Neural cell (in vitro differentiated cells): ENCODE measurements around the gene IRF9. TPM values are rescaled to one million over a fixed set of nuclear protein-coding genes. Genes with fewer than 3 reads are reported as not detected.

ENCODE experiments used
- H2AFZ ChIP-seq: fragments of 200-600, 300-800 bp; sonication (generic), shearing (Covaris generic); 2 replicates; pipeline ENCODE4 v1.6.0; 2014; ENCODE audit warnings: low read depth, mild to moderate bottlenecking, antibody characterized with exemption, low read length, moderate library complexity
- H3F3A ChIP-seq: fragments of 200-600 bp; shearing (Covaris generic); 2 replicates; pipeline ENCODE4 v1.6.1; 2016; ENCODE audit warnings: mild to moderate bottlenecking, moderate library complexity, mixed read lengths, antibody characterized with exemption, low read length; ENCODE audit not compliant: insufficient read depth, poor library complexity, severe bottlenecking
- H3K27ac ChIP-seq: fragments of 200-600, 300-800 bp; sonication (generic), shearing (Covaris generic); 2 replicates; pipeline ENCODE4 v1.5.1; 2014; ENCODE audit warnings: mild to moderate bottlenecking, low read length, moderate library complexity
- H3K27me3 ChIP-seq: fragments of 300-800, 200-600 bp; sonication (generic), shearing (Covaris generic); 2 replicates; pipeline ENCODE4 v1.6.0; 2014; ENCODE audit warnings: mild to moderate bottlenecking, low read depth, low read length, moderate library complexity; ENCODE audit not compliant: insufficient read depth
- H3K36me3 ChIP-seq: fragments of 300-800, 200-600 bp; sonication (generic), shearing (Covaris generic); 2 replicates; pipeline ENCODE4 v1.5.1; 2014; ENCODE audit warnings: mild to moderate bottlenecking, antibody characterized with exemption, low read length, moderate library complexity; ENCODE audit not compliant: insufficient read depth
- H3K4me2 ChIP-seq: fragments of 300-800, 200-600 bp; sonication (generic), shearing (Covaris generic); 2 replicates; pipeline ENCODE4 v1.6.0; 2014; ENCODE audit warnings: mild to moderate bottlenecking, low read length
- H3K4me3 ChIP-seq: fragments of 300-800, 200-600 bp; sonication (generic), shearing (Covaris generic); 2 replicates; pipeline ENCODE4 v1.5.1; 2014; ENCODE audit warnings: mild to moderate bottlenecking, low read length, moderate library complexity
- H3K79me2 ChIP-seq: fragments of 200-600 bp; shearing (Covaris generic); replicated peaks from 2 replicates; pipeline ENCODE4 v1.6.0; 2014; ENCODE audit warnings: mild to moderate bottlenecking, low read length, moderate library complexity; ENCODE audit not compliant: insufficient read depth
- H3K9ac ChIP-seq: fragments of 300-800, 200-600 bp; sonication (generic), shearing (Covaris generic); 2 replicates; pipeline ENCODE4 v1.6.1; 2016; ENCODE audit warnings: mild to moderate bottlenecking, low read length, mixed read lengths
- H3K9me2 ChIP-seq: fragments of 200-600 bp; shearing (Covaris generic); 2 replicates; pipeline ENCODE4 v1.6.1; 2016; ENCODE audit warnings: mild to moderate bottlenecking, low read length, mixed read lengths; ENCODE audit not compliant: insufficient read depth
- H3K9me3 ChIP-seq: fragments of 200-600, 300-800 bp; sonication (generic), shearing (Covaris generic); 2 replicates; pipeline ENCODE4 v1.6.1; 2016; ENCODE audit warnings: mild to moderate bottlenecking, mixed run types, low read length, moderate library complexity, mixed read lengths
- H4K20me1 ChIP-seq: fragments of 200-600 bp; shearing (Covaris generic); 2 replicates; pipeline ENCODE4 v1.6.1; 2016; ENCODE audit warnings: mild to moderate bottlenecking, mixed run types; ENCODE audit not compliant: insufficient read depth
- EP300 ChIP-seq: fragments of 450-650 bp; conservative IDR thresholded peaks from 2 replicates; pipeline ENCODE4 v1.6.1; 2014; ENCODE audit warnings: antibody characterized with exemption, mild to moderate bottlenecking, moderate library complexity; ENCODE audit not compliant: poor library complexity, severe bottlenecking
- EZH2 ChIP-seq: fragments of 200-600, 300-800 bp; shearing (Covaris generic), sonication (generic); IDR thresholded peaks from 2 replicates; pipeline ENCODE4 v1.6.1; 2014; ENCODE audit warnings: antibody characterized with exemption, low read length, borderline replicate concordance, mild to moderate bottlenecking; ENCODE audit not compliant: insufficient read depth, poor library complexity, severe bottlenecking
- MXI1 ChIP-seq: fragments of 450-650 bp; conservative IDR thresholded peaks from 2 replicates; pipeline ENCODE4 v1.6.1; 2014; ENCODE audit warnings: antibody characterized with exemption, mild to moderate bottlenecking; ENCODE audit not compliant: poor library complexity, severe bottlenecking
- POLR2AphosphoS5 ChIP-seq: IDR thresholded peaks from 2 replicates; pipeline ENCODE4 v1.6.1; 2012
- RAD21 ChIP-seq: fragments of 450-650 bp; conservative IDR thresholded peaks from 2 replicates; pipeline ENCODE4 v1.6.1; 2014; ENCODE audit warnings: antibody characterized with exemption, mild to moderate bottlenecking, moderate library complexity
- SMC3 ChIP-seq: fragments of 450-650 bp; conservative IDR thresholded peaks from 2 replicates; pipeline ENCODE4 v1.6.1; 2014; ENCODE audit warnings: antibody characterized with exemption, mild to moderate bottlenecking, moderate library complexity; ENCODE audit not compliant: poor library complexity
- TAF1 ChIP-seq: IDR thresholded peaks from 2 replicates; pipeline ENCODE4 v1.6.1; 2012; ENCODE audit warnings: low read depth
- polyA plus RNA-seq: library from polyadenylated mRNA; depleted of rRNA; stranded (reverse); fragments of >200 nt; gene quantifications from 2 replicates; pipeline ENCODE4 v1.2.3, GENCODE V29; 2014
- TF ChIP-seq, protein P1 (sequence below): IDR thresholded peaks from 2 replicates; pipeline ENCODE4 v1.6.1; 2012; ENCODE audit warnings: borderline replicate concordance
- TF ChIP-seq, protein P2 (sequence below): fragments of 450-650 bp; IDR thresholded peaks from 2 replicates; pipeline ENCODE4 v1.5.1; 2014; ENCODE audit warnings: antibody characterized with exemption, mild to moderate bottlenecking, moderate library complexity; ENCODE audit not compliant: poor library complexity, severe bottlenecking

IRF9 gene
- polyA plus RNA-seq, 1 donor from 2014 or later, result 19.6 TPM

DNA sequence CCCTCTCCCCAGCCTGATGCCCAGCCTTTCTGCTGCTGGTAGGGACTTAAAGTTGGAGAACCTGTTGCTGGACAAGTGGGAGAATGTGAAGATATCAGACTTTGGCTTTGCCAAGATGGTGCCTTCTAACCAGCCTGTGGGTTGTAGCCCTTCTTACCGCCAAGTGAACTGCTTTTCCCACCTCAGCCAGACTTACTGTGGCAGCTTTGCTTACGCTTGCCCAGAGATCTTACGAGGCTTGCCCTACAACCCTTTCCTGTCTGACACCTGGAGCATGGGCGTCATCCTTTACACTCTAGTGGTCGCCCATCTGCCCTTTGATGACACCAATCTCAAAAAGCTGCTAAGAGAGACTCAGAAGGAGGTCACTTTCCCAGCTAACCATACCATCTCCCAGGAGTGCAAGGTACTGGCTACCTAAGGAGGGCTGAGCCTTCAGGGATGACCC, 46.1 kb downstream of the IRF9 start:
- no peaks in the 10 kb centered on the region for H3K9me3 ChIP-seq
- H3K9me2 ChIP-seq, result no peaks in the 10 kb centered on the region
- H4K20me1 ChIP-seq, result no peaks in the 10 kb centered on the region
- no peak overlapping the region for H3K4me2 ChIP-seq
- no peaks in the 10 kb centered on the region for H3K36me3 ChIP-seq
- no peak overlapping the region for H3K27ac ChIP-seq
- H3F3A ChIP-seq, result no peaks in the 10 kb centered on the region
- no peaks in the 10 kb centered on the region for H3K79me2 ChIP-seq
- no peak overlapping the region for H2AFZ ChIP-seq
- no peak overlapping the region for H3K4me3 ChIP-seq
- TF ChIP-seq TAF1 (no peak), POLR2AphosphoS5 (no peak), EP300 (no peak), SMC3 (no peak), MXI1 (no peak)
- TF ChIP-seq, protein P1, sequence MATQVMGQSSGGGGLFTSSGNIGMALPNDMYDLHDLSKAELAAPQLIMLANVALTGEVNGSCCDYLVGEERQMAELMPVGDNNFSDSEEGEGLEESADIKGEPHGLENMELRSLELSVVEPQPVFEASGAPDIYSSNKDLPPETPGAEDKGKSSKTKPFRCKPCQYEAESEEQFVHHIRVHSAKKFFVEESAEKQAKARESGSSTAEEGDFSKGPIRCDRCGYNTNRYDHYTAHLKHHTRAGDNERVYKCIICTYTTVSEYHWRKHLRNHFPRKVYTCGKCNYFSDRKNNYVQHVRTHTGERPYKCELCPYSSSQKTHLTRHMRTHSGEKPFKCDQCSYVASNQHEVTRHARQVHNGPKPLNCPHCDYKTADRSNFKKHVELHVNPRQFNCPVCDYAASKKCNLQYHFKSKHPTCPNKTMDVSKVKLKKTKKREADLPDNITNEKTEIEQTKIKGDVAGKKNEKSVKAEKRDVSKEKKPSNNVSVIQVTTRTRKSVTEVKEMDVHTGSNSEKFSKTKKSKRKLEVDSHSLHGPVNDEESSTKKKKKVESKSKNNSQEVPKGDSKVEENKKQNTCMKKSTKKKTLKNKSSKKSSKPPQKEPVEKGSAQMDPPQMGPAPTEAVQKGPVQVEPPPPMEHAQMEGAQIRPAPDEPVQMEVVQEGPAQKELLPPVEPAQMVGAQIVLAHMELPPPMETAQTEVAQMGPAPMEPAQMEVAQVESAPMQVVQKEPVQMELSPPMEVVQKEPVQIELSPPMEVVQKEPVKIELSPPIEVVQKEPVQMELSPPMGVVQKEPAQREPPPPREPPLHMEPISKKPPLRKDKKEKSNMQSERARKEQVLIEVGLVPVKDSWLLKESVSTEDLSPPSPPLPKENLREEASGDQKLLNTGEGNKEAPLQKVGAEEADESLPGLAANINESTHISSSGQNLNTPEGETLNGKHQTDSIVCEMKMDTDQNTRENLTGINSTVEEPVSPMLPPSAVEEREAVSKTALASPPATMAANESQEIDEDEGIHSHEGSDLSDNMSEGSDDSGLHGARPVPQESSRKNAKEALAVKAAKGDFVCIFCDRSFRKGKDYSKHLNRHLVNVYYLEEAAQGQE, result no peak
- TF ChIP-seq, protein P2, sequence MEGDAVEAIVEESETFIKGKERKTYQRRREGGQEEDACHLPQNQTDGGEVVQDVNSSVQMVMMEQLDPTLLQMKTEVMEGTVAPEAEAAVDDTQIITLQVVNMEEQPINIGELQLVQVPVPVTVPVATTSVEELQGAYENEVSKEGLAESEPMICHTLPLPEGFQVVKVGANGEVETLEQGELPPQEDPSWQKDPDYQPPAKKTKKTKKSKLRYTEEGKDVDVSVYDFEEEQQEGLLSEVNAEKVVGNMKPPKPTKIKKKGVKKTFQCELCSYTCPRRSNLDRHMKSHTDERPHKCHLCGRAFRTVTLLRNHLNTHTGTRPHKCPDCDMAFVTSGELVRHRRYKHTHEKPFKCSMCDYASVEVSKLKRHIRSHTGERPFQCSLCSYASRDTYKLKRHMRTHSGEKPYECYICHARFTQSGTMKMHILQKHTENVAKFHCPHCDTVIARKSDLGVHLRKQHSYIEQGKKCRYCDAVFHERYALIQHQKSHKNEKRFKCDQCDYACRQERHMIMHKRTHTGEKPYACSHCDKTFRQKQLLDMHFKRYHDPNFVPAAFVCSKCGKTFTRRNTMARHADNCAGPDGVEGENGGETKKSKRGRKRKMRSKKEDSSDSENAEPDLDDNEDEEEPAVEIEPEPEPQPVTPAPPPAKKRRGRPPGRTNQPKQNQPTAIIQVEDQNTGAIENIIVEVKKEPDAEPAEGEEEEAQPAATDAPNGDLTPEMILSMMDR, result no peak
- no peak overlapping the region for H3K9ac ChIP-seq
- H3K27me3 ChIP-seq, result no peaks in the 10 kb centered on the region

DNA sequence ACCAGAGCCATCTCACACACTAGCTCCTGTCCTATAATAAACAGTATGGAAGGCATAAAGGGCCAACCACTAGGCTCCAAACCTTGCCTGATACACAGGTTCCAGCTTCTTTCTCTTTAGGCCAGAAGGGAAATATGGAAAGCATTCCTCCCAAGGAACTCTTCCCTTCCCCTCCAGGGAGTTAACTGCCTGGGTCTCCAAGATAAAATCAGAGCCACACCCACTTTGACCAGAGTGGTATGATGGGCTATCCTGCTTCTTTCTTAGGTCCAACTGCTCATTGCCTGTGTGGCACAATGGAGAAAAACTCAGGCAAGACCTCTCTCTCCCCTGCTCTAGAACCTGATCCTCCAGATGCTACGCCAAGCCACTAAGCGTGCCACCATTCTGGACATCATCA, 46.6 kb downstream of the IRF9 start:
- H3F3A ChIP-seq, result no peaks in the 10 kb centered on the region

More for the DNA sequence above, 46.6 kb downstream of the IRF9 start:
- Histone ChIP-seq H4K20me1 (no peaks in the 10 kb centered on the region), H3K27me3 (no peaks in the 10 kb centered on the region), H3K36me3 (no peaks in the 10 kb centered on the region), H3K9me2 (no peaks in the 10 kb centered on the region), H3K4me3 (no peak overlapping the region), H3K27ac (no peak overlapping the region), H3K4me2 (no peak overlapping the region), H3K9ac (no peak overlapping the region), H3K79me2 (no peaks in the 10 kb centered on the region), H3K9me3 (no peaks in the 10 kb centered on the region), H2AFZ (no peak overlapping the region)
- TF ChIP-seq RAD21 (no peak), EZH2 (no peak), MXI1 (no peak), SMC3 (no peak), EP300 (no peak), TAF1 (no peak), POLR2AphosphoS5 (no peak)
- TF ChIP-seq, protein P2, result no peak
- TF ChIP-seq, protein P1, result no peak
